Medulla oblongata (tissue), 1 donor: Measurements from ENCODE around the gene NAALADL2.
"Not testable (repeated sequence)": the region's sequence is repeated elsewhere in the genome, so short reads cannot be mapped to it uniquely, and the experiment has no call there.

Experiments
- DNase-seq: peaks from one replicate; pipeline ENCODE4 v3.0.0-alpha.2; 2015; ENCODE audit errors: extremely low spot score

Gene NAALADL2

GRCh38 chr3:175370426-175370825, 511.3 kb downstream of the NAALADL2 start:
- DNase-seq = not testable (repeated sequence)

DNA sequence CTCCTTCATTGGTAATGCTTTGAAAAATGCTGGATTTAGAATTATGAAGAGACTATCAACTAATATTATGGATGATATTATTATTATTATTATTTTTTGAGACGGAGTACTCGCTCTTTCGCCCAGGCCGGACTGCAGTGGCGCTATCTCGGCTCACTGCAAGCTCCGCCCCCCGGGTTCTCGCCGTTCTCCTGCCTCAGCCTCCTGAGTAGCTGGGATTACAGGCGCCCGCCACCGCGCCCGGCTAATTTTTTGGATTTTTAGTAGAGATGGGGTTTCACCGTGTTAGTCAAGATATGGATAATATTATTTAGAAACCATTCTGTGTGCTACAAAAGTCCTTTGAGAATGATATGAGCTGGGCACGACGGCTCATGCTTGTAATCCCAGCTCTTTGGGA, 512.1 kb downstream of the NAALADL2 start:
- DNase-seq = not testable (repeated sequence)

- no peak for DNase-seq
Measured at GRCh38 chr3:175374705-175375104, 515.6 kb downstream of the NAALADL2 start.

GRCh38 chr3:175378348-175378747, 519.2 kb downstream of the NAALADL2 start:
- no peak for DNase-seq

DNA sequence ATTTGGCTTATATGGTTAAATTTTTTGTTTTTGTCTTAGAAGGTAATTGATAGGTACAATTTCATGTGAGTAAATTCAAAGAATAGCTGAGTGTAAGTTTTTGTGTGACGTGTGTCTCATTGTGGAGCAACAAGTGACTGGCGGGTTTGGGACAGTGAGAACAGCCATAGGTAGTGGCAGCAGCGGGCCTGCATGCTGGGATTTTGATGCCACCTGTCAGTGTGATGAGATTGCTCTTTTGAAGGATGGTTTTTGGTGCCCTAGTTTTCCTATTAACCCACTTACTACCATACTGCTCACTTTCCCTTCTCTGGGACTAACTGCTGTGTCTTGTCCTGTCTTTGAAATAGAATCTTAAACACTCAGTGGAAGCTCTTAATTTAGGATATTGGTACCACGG, 522.6 kb downstream of the NAALADL2 start:
- DNase-seq = no peak

- DNase-seq = no peak
Measured at GRCh38 chr3:175383371-175383770, 524.2 kb downstream of the NAALADL2 start.

- DNase-seq = no peak
Measured at GRCh38 chr3:175383813-175384212, 524.7 kb downstream of the NAALADL2 start.

GRCh38 chr3:175384569-175384968, 525.4 kb downstream of the NAALADL2 start:
- DNase-seq = no peak

DNA sequence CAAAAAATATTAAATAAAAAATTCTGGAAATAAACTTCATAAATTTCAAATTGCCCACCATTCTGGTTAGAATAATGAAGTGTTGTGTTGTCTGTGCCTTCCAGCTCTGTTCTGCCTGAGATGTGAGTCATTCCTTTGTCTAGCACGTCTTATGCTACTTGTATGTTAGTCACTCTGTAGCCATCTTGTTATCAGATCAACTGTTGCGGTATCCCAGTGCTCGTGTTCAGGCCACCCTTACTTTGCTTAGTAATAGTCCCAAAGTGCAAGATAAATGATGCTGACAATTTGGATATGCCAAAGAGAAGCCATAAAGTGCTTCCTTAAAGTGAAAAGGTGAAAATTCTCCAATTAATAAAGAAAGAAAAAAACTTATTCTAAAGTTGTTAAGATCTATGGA, 527.5 kb downstream of the NAALADL2 start:
- DNase-seq = no peak

DNA sequence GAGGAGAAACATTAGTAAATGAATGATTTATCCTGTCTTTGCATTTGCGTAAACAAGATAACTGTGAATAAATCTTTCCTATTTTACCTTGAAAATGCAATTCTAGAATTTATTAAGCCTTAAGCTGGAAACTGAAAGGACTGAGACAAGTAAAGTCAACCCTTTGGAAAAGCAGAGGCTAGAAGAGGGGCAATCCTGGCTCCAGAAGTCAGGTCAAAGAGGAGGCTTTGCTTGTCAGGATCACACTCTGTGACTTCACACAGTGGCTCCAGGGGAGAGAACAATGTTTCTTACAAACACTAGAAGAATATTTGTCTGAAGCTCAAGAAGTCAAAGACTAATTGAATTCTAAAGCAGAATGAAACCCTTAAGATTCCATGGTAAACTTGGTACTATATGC, 530.4 kb downstream of the NAALADL2 start:
- DNase-seq = no peak

- no peak for DNase-seq
Measured at GRCh38 chr3:175391601-175392000, 532.5 kb downstream of the NAALADL2 start.

GRCh38 chr3:175392653-175393052, 533.5 kb downstream of the NAALADL2 start:
- DNase-seq = no peak

DNA sequence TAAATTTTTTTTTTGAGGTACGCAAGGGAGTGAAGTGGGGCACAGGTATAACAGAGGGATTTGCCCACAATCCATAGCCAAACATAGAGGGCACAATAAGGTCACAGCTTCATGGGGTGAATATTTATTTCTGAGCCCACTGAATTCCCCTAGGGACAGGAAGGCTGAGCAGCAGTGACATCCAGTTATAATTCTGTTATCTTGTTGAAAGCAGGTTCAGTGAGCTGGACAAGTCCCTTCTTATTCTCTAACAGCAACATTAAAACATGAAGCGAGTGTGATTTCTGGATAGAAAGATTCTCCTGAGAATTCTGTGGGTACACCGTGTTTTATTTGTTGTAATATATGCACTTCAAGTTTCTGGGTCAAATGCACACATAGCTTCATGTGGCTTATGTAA, 538.2 kb downstream of the NAALADL2 start:
- no peak for DNase-seq

- no peak for DNase-seq
Measured at GRCh38 chr3:175398676-175399075, 539.5 kb downstream of the NAALADL2 start.

DNA sequence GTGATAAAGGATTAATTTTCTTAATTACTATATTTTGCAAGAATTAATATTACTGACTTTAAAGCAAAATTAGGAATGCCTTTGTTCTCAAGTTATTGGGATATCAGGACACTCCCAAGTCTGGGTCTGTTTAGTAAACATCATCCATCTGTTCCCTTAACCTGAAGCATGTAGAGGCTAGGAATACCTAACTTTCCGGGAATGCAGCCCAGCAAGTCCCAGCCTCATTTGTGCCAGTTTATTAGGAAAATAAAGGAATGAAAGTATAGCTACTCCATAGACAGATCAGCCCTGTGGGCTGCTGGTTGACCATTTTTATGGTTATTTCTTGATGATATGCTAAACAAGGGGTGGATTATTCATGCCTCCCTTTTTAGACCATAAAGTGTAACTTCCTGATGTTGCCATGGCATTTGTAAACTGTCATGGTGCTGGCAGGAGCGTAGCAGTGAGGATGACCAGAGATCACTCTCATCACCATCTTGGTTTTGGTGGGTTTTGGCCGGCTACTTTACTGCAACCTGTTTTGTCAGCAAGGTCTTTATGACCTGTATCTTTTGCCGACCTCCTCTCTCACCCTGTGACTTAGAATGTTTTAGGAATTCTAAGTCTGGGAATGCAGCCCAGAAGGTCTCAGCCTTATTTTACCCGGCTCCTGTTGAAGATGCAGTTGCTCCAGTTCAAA, 540.2 kb downstream of the NAALADL2 start:
- DNase-seq = no peak

- no peak for DNase-seq
Measured at GRCh38 chr3:175404027-175404426, 544.9 kb downstream of the NAALADL2 start.

DNA sequence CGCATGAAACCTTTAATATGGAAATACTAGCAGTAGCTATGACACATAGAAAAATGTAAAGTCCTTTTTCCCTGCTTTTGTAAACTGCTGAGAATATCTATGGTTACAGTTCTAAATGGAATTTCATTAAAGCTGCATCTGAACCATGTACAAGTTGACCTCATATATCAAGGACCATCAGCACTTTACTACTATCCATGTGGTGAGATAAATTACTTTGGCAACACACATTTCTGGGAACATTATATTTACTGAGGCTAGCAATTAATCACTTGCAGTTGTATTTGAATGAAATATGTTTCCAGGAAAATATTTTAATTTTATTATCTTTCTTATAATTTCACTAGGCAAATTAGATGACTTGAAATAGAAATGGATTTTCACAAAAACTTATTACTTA, 545.5 kb downstream of the NAALADL2 start:
- no peak for DNase-seq

DNA sequence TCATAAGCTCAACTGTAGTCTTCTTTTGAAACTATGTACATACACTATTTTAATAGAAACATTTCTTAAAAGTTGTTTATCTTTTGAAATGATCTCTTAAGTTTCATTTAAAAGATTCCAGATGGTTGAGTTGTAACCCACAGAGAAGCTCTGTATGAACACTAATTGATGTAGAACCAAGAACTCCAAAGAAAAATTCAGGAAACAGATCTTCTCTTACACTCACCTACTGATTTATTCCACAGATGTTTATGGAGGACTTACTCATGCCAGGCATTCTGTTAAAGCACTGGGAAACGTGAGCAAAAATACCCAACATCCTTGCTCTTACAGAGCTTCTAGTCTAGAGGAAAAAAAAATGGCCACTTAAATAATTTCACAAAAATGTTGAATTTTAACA, 551.1 kb downstream of the NAALADL2 start:
- DNase-seq = no peak

DNA sequence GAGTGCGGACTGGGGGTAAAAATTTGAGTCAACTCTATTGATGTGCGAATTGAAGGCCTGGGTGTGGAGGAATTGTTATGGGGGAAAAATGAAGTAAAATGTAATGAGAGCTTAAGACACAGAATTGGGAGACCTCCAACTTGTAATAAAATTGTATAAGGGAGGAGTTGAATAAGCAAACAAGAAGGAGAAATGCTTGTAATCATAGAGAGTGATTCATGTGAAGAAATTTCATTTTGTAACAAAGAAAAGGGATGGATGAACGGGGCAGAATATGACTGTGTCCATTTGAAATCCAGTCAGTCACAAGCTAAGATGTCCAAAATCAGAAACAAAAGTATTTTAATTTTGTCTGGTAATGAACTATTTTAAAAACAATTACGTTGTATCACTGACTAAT, 552.3 kb downstream of the NAALADL2 start:
- DNase-seq = no peak

- no peak for DNase-seq
Measured at GRCh38 chr3:175411946-175412345, 552.8 kb downstream of the NAALADL2 start.

DNA sequence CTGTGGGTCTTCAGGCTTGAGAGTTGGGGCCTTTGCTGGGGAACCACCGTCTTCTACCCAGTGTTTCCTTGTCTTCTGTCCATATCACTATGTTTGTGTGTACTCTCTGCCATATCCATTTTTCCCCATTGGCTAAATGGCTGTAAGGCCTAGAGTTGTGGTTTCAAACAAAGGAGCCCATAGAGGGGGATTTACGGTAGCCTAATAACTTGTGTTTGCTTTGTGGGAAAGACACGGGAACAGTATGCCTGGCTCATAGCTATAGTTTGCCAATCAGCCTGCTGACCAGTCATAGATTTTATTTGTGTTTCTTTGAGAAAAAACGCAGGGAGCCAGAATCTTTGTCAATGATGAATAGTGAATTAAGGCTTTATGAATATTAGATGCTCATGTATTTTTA, 554.8 kb downstream of the NAALADL2 start:
- no peak for DNase-seq

DNA sequence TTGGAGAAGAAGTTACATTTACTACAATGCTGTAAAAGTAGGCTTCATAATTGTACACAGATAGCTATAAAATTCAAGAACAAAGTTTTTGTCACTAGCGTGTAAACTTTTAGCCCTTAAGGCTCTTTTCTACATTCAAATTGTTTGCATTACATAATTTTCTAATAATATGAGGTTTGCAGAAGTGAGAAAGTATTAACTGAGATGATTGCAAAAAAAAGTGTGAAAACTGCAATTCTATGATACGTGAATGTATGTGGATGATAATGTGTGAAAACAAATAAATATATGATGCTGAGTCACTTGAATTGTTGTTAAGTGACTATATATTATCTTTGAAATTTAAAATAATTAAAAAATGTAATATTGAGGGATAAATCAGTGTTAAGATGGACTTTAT, 557.5 kb downstream of the NAALADL2 start:
- no peak for DNase-seq

DNA sequence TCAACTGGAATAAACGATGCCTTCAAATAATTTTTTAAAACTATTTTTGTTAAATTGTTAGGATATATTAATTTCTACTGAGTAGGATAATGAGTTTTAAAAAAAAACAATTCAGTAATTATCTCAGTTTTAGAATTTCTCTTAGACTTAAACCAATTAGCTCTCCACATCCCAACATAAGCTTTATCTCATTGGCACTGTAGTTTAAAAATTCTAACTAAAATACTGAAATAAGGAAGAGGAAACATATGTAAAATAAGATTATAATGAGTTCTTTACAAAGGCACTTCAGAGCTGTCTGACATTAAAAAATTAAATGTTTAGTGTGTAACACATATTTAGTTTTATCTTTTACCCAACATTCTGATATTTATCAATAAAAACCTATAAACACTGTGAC, 558.3 kb downstream of the NAALADL2 start:
- DNase-seq = no peak

GRCh38 chr3:175421902-175422301, 562.8 kb downstream of the NAALADL2 start:
- DNase-seq = no peak
